Measurements from ENCODE around the gene CLPSL1. TPM values are rescaled to one million over a fixed set of nuclear protein-coding genes. Genes with fewer than 3 reads are reported as not detected.
A peak's percentile ranks its signal among the peaks of the same experiment; 100 is the strongest.

CLPSL1 gene
- total RNA-seq, 6 experiments from 2014 or later, result not detected

- Histone ChIP-seq H3K27me3 (no peaks in the 10 kb centered on the region), H3K4me3 (no peak overlapping the region), H3K36me3 (no peaks in the 10 kb centered on the region), H3K4me1 (peaks cover 0 to 5% (median 0%) of the 10 kb centered on the region in 4 donors), H3K9me3 (no peaks in the 10 kb centered on the region), H3K27ac (no peak overlapping the region)
- ATAC-seq (no peak), DNase-seq (no peak)
- WGBS (ENCODE audit: insufficient coverage, low coverage, low lambda C conversion rate, missing lambda C conversion rate), result 44% methylated on average over 4 of the region's 4 CpGs
- intact Hi-C loops (cut with DNase I), result no loop called here
- TF ChIP-seq CTCF (IDR thresholded peaks at IDR 0.05) (no peak), POLR2A (IDR thresholded peaks at IDR 0.05) (no peak)
Measured at GRCh38 chr6:35788423-35788982, 7.7 kb downstream of the CLPSL1 start.

GRCh38 chr6:35790683-35791082, 9.9 kb downstream of the CLPSL1 start:
- Histone ChIP-seq H3K27ac (no peak overlapping the region), H3K4me1 (peaks cover 0 to 5% (median 0%) of the 10 kb centered on the region in 4 donors), H3K4me3 (no peak overlapping the region), H3K36me3 (no peaks in the 10 kb centered on the region), H3K9me3 (no peaks in the 10 kb centered on the region), H3K27me3 (no peaks in the 10 kb centered on the region)
- DNase-seq, result no peak
- TF ChIP-seq CTCF (IDR thresholded peaks at IDR 0.05) (no peak), POLR2A (IDR thresholded peaks at IDR 0.05) (no peak)
- 52% methylated on average over 4 of the region's 5 CpGs for WGBS (ENCODE audit: insufficient coverage, low coverage, low lambda C conversion rate, missing lambda C conversion rate)
- intact Hi-C loops (cut with DNase I), result no loop called here
- ATAC-seq, result no peak

DNA sequence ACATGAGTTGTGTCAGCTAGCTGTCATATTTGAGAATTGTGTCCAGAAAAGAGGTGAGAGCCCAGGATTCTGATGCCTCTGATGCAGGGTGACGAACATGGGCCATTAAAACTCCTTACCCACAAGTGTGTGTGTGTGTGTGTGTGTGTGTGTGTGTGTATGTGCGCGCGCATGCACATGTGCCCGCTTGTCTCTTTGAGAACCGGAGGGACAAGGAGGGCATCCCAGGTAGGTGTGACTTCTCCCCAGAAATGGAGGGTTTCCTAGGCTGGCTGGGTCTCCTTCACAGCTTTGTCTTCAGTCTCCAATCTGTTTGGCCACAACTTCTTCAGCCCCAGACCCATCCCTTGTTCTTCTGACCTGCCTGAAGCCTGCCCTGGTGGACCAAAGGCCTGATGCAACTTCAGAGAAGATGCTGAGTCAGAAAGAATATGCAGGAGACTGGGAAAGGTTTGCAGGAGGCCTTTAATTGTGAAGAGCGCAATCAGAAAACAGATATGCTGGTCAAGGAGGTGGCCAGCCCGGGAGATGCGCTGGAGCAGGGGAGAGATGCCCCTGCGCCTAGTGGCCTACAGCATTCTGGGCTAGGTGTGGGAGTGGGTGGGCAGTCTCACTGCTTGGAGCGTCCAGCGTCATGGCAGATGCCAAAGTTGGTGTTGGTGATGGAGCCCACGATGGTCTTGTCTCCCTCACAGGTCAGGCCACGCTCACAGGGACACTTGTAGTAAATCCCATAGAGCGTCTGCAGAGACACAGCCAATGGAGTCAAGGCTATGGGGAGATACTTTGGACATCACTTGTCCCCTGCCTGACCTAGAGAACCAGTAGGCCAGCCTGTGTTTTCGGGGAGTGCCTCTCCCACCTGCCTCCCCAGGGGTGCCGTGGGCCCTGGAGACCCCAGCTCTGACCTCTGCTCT, 14.0 kb downstream of the CLPSL1 start:
- no peak for TF ChIP-seq POLR2A (IDR thresholded peaks at IDR 0.05)
- TF ChIP-seq CTCF (IDR thresholded peaks at IDR 0.05), result no peak
- 89% methylated on average over 11 of the region's 17 CpGs for WGBS (ENCODE audit: insufficient coverage, low coverage, low lambda C conversion rate, missing lambda C conversion rate)
- Histone ChIP-seq H3K27me3 (no peaks in the 10 kb centered on the region), H3K4me1 (no peaks in the 10 kb centered on the region), H3K27ac (no peak overlapping the region), H3K36me3 (no peaks in the 10 kb centered on the region), H3K4me3 (no peak overlapping the region), H3K9me3 (no peaks in the 10 kb centered on the region)
- DNase-seq (peak in 1 of 3 donors; percentile 15), ATAC-seq (peak in 1 of 4 donors; percentile 6)
- intact Hi-C loops (cut with DNase I), result no loop called here

GRCh38 chr6:35795453-35796071, 14.7 kb downstream of the CLPSL1 start:
- 85% methylated on average over 9 of the region's 11 CpGs for WGBS (ENCODE audit: insufficient coverage, low coverage, low lambda C conversion rate, missing lambda C conversion rate)
- TF ChIP-seq POLR2A (IDR thresholded peaks at IDR 0.05), result no peak
- TF ChIP-seq CTCF (IDR thresholded peaks at IDR 0.05), result no peak
- Histone ChIP-seq H3K4me3 (no peak overlapping the region), H3K27me3 (no peaks in the 10 kb centered on the region), H3K36me3 (no peaks in the 10 kb centered on the region), H3K4me1 (no peaks in the 10 kb centered on the region), H3K9me3 (no peaks in the 10 kb centered on the region), H3K27ac (no peak overlapping the region)
- peak in 1 of 3 donors; percentile 35 for DNase-seq
- ATAC-seq, result peak in 1 of 4 donors; percentile 11
- intact Hi-C loops (cut with DNase I), result no loop called here

Measured in right lobe of liver (tissue), 6 donors.